ENCODE data around the gene NT5C3A.
A peak's percentile ranks its signal among the peaks of the same experiment; 100 is the strongest.
"Not testable (repeated sequence)": the region's sequence is repeated elsewhere in the genome, so short reads cannot be mapped to it uniquely, and the experiment has no call there.

The NT5C3A gene

DNA sequence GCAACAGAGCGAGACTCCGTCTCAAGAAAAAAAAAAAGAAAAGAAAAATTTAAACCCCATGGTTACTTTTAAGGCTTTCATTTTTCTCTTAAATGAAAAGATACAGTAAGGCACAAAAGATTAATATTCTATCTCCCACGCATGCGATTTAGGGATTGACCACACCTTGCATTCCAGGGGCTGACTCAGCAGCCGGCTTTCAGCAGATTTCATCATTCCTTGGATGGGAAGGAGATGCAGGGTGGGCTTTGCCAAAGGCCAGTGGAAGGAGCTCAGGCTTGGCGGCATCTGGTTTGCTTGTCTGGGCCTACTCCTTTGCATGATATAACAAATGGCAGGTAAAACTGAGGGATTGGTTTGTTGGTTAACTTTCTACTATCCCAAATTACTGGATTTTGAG is 83.3 kb downstream of the NT5C3A start:
- H3K14ac ChIP-seq (ENCODE audit: low read length); H3K9ac ChIP-seq (ENCODE audit: low read length); H3K4me2 ChIP-seq (ENCODE audit: low read length); H4K91ac ChIP-seq (ENCODE audit: low read depth, low read length); H3K9me3 ChIP-seq (ENCODE audit: insufficient read depth, low read depth, low read length); H4K12ac ChIP-seq (ENCODE audit: low read depth, low read length); H2BK120ac ChIP-seq (ENCODE audit: insufficient read depth, low read length, poor library complexity); H3K27me3 ChIP-seq (ENCODE audit: insufficient read depth, low read length); H3K4me1 ChIP-seq (ENCODE audit: control insufficient read depth in 1 of 2, insufficient read depth in 2 of 2, low read length in 2 of 2); H3K36me3 ChIP-seq (ENCODE audit: control insufficient read depth in 1 of 2, insufficient read depth in 2 of 2, low read length in 2 of 2); H3K27ac ChIP-seq (ENCODE audit: low read depth, low read length); H2AFZ ChIP-seq (ENCODE audit: insufficient read depth, low read length, poor library complexity); H3K79me1 ChIP-seq (ENCODE audit: low read length); H3K23ac ChIP-seq (ENCODE audit: low read length); H3K4me3 ChIP-seq (ENCODE audit: low read depth, low read length); H4K8ac ChIP-seq (ENCODE audit: low read depth, low read length); H3K79me2 ChIP-seq (ENCODE audit: control insufficient read depth, insufficient read depth, low read length, poor library complexity); H3K18ac ChIP-seq (ENCODE audit: low read length); H2BK12ac ChIP-seq (ENCODE audit: low read length); H2AK5ac ChIP-seq (ENCODE audit: low read length); H3K4ac ChIP-seq (ENCODE audit: low read depth, low read length); H2BK5ac ChIP-seq (ENCODE audit: low read depth, low read length, poor library complexity): not testable (repeated sequence)
- DNase-seq = peak in 1 of 2 donors; percentile 32
- no CpG with 5 or more reads among the region's 6 CpGs for WGBS (ENCODE audit: extremely low coverage, insufficient coverage, insufficient read length)

GRCh38 chr7:32977159-32977558 is 85.4 kb downstream of the NT5C3A start:
- not testable (repeated sequence) for H2BK120ac ChIP-seq (ENCODE audit: insufficient read depth, low read length, poor library complexity); H3K4me2 ChIP-seq (ENCODE audit: low read length); H3K27ac ChIP-seq (ENCODE audit: low read depth, low read length); H3K4me3 ChIP-seq (ENCODE audit: low read depth, low read length); H3K9ac ChIP-seq (ENCODE audit: low read length); H3K79me1 ChIP-seq (ENCODE audit: low read length); H3K4ac ChIP-seq (ENCODE audit: low read depth, low read length); H2AK5ac ChIP-seq (ENCODE audit: low read length); H4K8ac ChIP-seq (ENCODE audit: low read depth, low read length); H3K4me1 ChIP-seq (ENCODE audit: control insufficient read depth in 1 of 2, insufficient read depth in 2 of 2, low read length in 2 of 2); H3K79me2 ChIP-seq (ENCODE audit: control insufficient read depth, insufficient read depth, low read length, poor library complexity); H4K12ac ChIP-seq (ENCODE audit: low read depth, low read length); H2AFZ ChIP-seq (ENCODE audit: insufficient read depth, low read length, poor library complexity); H3K23ac ChIP-seq (ENCODE audit: low read length); H3K14ac ChIP-seq (ENCODE audit: low read length); H2BK5ac ChIP-seq (ENCODE audit: low read depth, low read length, poor library complexity); H2BK12ac ChIP-seq (ENCODE audit: low read length); H4K91ac ChIP-seq (ENCODE audit: low read depth, low read length); H3K9me3 ChIP-seq (ENCODE audit: insufficient read depth, low read depth, low read length); H3K18ac ChIP-seq (ENCODE audit: low read length); H3K27me3 ChIP-seq (ENCODE audit: insufficient read depth, low read length); H3K36me3 ChIP-seq (ENCODE audit: control insufficient read depth in 1 of 2, insufficient read depth in 2 of 2, low read length in 2 of 2)
- WGBS (ENCODE audit: extremely low coverage, insufficient coverage, insufficient read length) = no CpG with 5 or more reads among the region's 2 CpGs
- DNase-seq = peak; percentile 78 to 94

DNA sequence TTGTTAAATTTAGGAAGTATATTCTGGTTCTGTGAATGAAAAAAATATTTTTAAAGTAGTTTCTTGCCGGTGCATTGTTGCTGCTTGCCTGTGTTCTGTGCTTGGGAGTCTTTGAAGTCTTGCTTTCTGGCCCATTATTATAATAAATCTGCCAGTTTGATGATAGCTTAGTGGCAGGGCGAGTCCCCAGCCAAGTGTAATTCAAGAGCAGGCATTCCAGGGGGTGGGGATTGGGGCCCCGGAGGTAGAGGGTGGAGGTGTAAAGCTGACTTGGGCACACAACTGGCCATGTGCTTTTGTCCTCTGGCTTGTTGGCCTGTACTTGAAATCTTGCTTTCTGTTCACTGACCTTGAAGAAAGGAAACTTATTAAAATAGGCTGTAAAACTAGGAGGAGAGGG is 90.6 kb downstream of the NT5C3A start:
- H3K4me1 ChIP-seq (ENCODE audit: control insufficient read depth in 1 of 2, insufficient read depth in 2 of 2, low read length in 2 of 2); H3K79me2 ChIP-seq (ENCODE audit: control insufficient read depth, insufficient read depth, low read length, poor library complexity); H4K91ac ChIP-seq (ENCODE audit: low read depth, low read length); H2BK120ac ChIP-seq (ENCODE audit: insufficient read depth, low read length, poor library complexity); H3K27me3 ChIP-seq (ENCODE audit: insufficient read depth, low read length); H4K8ac ChIP-seq (ENCODE audit: low read depth, low read length); H4K12ac ChIP-seq (ENCODE audit: low read depth, low read length); H3K9me3 ChIP-seq (ENCODE audit: insufficient read depth, low read depth, low read length); H2BK5ac ChIP-seq (ENCODE audit: low read depth, low read length, poor library complexity); H3K79me1 ChIP-seq (ENCODE audit: low read length); H3K23ac ChIP-seq (ENCODE audit: low read length); DNase-seq; H3K9ac ChIP-seq (ENCODE audit: low read length); H2AK5ac ChIP-seq (ENCODE audit: low read length); H2AFZ ChIP-seq (ENCODE audit: insufficient read depth, low read length, poor library complexity); H2BK12ac ChIP-seq (ENCODE audit: low read length); H3K18ac ChIP-seq (ENCODE audit: low read length); H3K4me3 ChIP-seq (ENCODE audit: low read depth, low read length); H3K14ac ChIP-seq (ENCODE audit: low read length); H3K27ac ChIP-seq (ENCODE audit: low read depth, low read length); H3K4ac ChIP-seq (ENCODE audit: low read depth, low read length); H3K36me3 ChIP-seq (ENCODE audit: control insufficient read depth in 1 of 2, insufficient read depth in 2 of 2, low read length in 2 of 2); H3K4me2 ChIP-seq (ENCODE audit: low read length): not testable (repeated sequence)
- no CpG with 5 or more reads among the region's 3 CpGs for WGBS (ENCODE audit: extremely low coverage, insufficient coverage, insufficient read length)

DNA sequence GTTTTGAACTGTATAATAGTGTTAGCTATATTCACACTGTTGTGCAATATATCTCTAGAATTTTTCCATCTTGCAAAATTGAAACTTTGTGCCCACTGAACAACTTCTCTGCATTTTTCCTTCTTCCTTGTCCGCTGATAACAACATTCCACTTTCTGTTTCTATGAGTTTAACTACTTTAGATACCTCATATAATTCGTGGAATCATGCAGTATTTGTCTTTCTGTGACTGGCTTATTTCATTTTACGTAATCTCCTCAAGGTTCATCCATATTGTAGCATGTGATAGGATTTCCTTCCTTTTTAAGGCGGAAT is 95.4 kb downstream of the NT5C3A start:
- H3K9ac ChIP-seq (ENCODE audit: low read length); H3K27ac ChIP-seq (ENCODE audit: low read depth, low read length); H3K9me3 ChIP-seq (ENCODE audit: insufficient read depth, low read depth, low read length); H2AFZ ChIP-seq (ENCODE audit: insufficient read depth, low read length, poor library complexity); H3K27me3 ChIP-seq (ENCODE audit: insufficient read depth, low read length); H3K79me2 ChIP-seq (ENCODE audit: control insufficient read depth, insufficient read depth, low read length, poor library complexity); H3K79me1 ChIP-seq (ENCODE audit: low read length); H3K18ac ChIP-seq (ENCODE audit: low read length); H2BK12ac ChIP-seq (ENCODE audit: low read length); H4K12ac ChIP-seq (ENCODE audit: low read depth, low read length); H3K4ac ChIP-seq (ENCODE audit: low read depth, low read length); H3K4me3 ChIP-seq (ENCODE audit: low read depth, low read length); H3K36me3 ChIP-seq (ENCODE audit: control insufficient read depth in 1 of 2, insufficient read depth in 2 of 2, low read length in 2 of 2); H3K23ac ChIP-seq (ENCODE audit: low read length); H2BK120ac ChIP-seq (ENCODE audit: insufficient read depth, low read length, poor library complexity); H2BK5ac ChIP-seq (ENCODE audit: low read depth, low read length, poor library complexity); H3K14ac ChIP-seq (ENCODE audit: low read length); H3K4me1 ChIP-seq (ENCODE audit: control insufficient read depth in 1 of 2, insufficient read depth in 2 of 2, low read length in 2 of 2); H4K91ac ChIP-seq (ENCODE audit: low read depth, low read length); H2AK5ac ChIP-seq (ENCODE audit: low read length); H4K8ac ChIP-seq (ENCODE audit: low read depth, low read length); H3K4me2 ChIP-seq (ENCODE audit: low read length): not testable (repeated sequence)
- DNase-seq = peak in 1 of 2 donors; percentile 53
- whole genome bisulfite sequencing (ENCODE audit: extremely low coverage, insufficient coverage, insufficient read length) = no CpG with 5 or more reads among the region's 4 CpGs
